ENCODE measurements around the gene SUSD4. TPM values are rescaled to one million over a fixed set of nuclear protein-coding genes. Genes with fewer than 3 reads are reported as not detected.

SUSD4 gene
- 0.79 and 3.1 TPM in 2 replicates for total RNA-seq

GRCh38 chr1:223363856-223364684 is at the start of gene SUSD4:
TSS of gene SUSD4 (minus strand) at chr1:223364176. CDS start at chr1:223363425, 751 bp downstream.
- H3K36me3 ChIP-seq (ENCODE audit: control insufficient read depth, insufficient read depth, low read length): no peaks in the 10 kb centered on the region
- DNase-seq (ENCODE audit: low read depth): no peak
- FAIRE-seq: no peak
- H3K4me3 ChIP-seq (ENCODE audit: low read depth, low read length): peak within 1 kb of the TSS; percentile 37
- TF ChIP-seq CTCF (IDR thresholded peaks at IDR 0.05; ENCODE audit: insufficient read depth, low read length, severe bottlenecking): no peak
- peaks cover 21% of the 10 kb centered on the region for H3K27me3 ChIP-seq (ENCODE audit: control insufficient read depth, insufficient read depth, low read length)

DNA sequence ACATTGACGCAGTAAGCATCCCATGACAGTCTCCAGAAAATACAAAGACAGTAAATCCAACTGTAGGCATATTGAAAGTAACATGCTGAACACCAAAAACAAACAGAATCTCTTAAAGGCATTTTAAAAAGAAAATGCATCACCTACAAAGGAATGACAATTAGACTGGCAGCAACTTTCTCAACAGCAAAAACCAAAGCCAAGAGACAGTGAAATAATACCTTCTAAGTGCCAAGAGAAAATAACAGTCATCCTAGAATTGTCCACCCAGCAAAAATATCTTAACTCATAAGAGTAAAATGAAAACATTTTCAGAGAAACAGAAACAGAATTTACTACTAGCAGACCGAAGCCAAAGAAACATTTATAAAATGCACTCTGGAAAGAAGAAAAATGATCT is 49.2 kb upstream of the SUSD4 start:
- no peak for DNase-seq (ENCODE audit: low read depth)
- no peaks in the 10 kb centered on the region for H3K36me3 ChIP-seq (ENCODE audit: control insufficient read depth, insufficient read depth, low read length)
- no peak for TF ChIP-seq CTCF (IDR thresholded peaks at IDR 0.05; ENCODE audit: insufficient read depth, low read length, severe bottlenecking)
- no peak for FAIRE-seq
- H3K27me3 ChIP-seq (ENCODE audit: control insufficient read depth, insufficient read depth, low read length): no peaks in the 10 kb centered on the region
- H3K4me3 ChIP-seq (ENCODE audit: low read depth, low read length): no peak overlapping the region

DNA sequence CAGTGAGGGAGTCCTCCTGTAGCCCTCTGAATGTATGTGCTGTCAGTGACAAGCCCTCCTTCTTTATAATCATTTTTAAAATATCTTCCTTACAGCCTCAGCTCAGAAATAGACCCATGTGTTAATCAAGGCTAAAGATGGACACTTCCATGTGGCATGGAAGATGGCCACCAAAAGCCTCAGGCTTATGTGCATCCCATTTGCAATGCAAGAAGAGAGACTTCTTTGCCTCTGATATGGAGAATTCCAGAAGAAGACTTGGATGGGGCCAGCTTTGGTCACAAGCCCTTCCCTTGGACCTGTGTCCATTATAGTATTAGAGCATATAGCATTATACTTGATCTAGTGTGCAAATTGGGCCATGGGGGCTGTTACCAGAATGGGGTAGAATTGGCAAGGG is 47.7 kb upstream of the SUSD4 start:
- DNase-seq (ENCODE audit: low read depth): no peak
- no peaks in the 10 kb centered on the region for H3K36me3 ChIP-seq (ENCODE audit: control insufficient read depth, insufficient read depth, low read length)
- FAIRE-seq: no peak
- H3K27me3 ChIP-seq (ENCODE audit: control insufficient read depth, insufficient read depth, low read length): no peaks in the 10 kb centered on the region
- H3K4me3 ChIP-seq (ENCODE audit: low read depth, low read length): no peak overlapping the region
- TF ChIP-seq CTCF (IDR thresholded peaks at IDR 0.05; ENCODE audit: insufficient read depth, low read length, severe bottlenecking): no peak

DNA sequence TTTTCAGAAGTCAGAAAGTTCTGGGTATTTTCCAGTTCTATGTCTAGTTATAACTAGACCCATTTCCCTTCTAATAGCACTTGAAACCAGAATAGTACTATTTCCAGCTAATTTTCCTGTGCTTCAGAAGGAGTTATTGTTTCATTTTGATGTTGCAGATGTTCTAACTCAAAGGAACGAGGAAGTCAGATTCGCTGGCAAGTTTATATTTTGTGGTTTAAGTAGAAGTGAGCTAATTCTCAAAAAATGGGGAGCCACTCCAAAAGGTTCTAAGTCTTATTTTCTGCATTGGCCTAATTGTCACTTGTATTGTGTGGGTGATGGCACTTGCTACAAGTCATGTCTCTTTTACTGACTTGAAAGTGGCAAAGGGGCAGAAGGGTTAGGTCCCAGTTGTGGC is 47.3 kb upstream of the SUSD4 start:
- no peaks in the 10 kb centered on the region for H3K27me3 ChIP-seq (ENCODE audit: control insufficient read depth, insufficient read depth, low read length)
- DNase-seq (ENCODE audit: low read depth) (no peak), FAIRE-seq (no peak)
- no peak for TF ChIP-seq CTCF (IDR thresholded peaks at IDR 0.05; ENCODE audit: insufficient read depth, low read length, severe bottlenecking)
- H3K36me3 ChIP-seq (ENCODE audit: control insufficient read depth, insufficient read depth, low read length): no peaks in the 10 kb centered on the region
- no peak overlapping the region for H3K4me3 ChIP-seq (ENCODE audit: low read depth, low read length)

GRCh38 chr1:223410036-223410435 is 46.1 kb upstream of the SUSD4 start:
- no peaks in the 10 kb centered on the region for H3K36me3 ChIP-seq (ENCODE audit: control insufficient read depth, insufficient read depth, low read length)
- FAIRE-seq: no peak
- no peak for DNase-seq (ENCODE audit: low read depth)
- H3K4me3 ChIP-seq (ENCODE audit: low read depth, low read length): no peak overlapping the region
- no peaks in the 10 kb centered on the region for H3K27me3 ChIP-seq (ENCODE audit: control insufficient read depth, insufficient read depth, low read length)
- TF ChIP-seq CTCF (IDR thresholded peaks at IDR 0.05; ENCODE audit: insufficient read depth, low read length, severe bottlenecking): no peak

GRCh38 chr1:223405507-223405906 is 41.5 kb upstream of the SUSD4 start:
- TF ChIP-seq CTCF (IDR thresholded peaks at IDR 0.05; ENCODE audit: insufficient read depth, low read length, severe bottlenecking): no peak
- Histone ChIP-seq H3K36me3 (ENCODE audit: control insufficient read depth, insufficient read depth, low read length) (no peaks in the 10 kb centered on the region), H3K4me3 (ENCODE audit: low read depth, low read length) (no peak overlapping the region), H3K27me3 (ENCODE audit: control insufficient read depth, insufficient read depth, low read length) (no peaks in the 10 kb centered on the region)
- DNase-seq (ENCODE audit: low read depth): no peak
- no peak for FAIRE-seq
